ENCODE data around the gene DCLK1. TPM values are rescaled to one million over a fixed set of nuclear protein-coding genes. Genes with fewer than 3 reads are reported as not detected.
"Not testable (repeated sequence)": the region's sequence is repeated elsewhere in the genome, so short reads cannot be mapped to it uniquely, and the experiment has no call there.

Gene DCLK1
- total RNA-seq, 1 donor from 2014 or later = 8.5 TPM

DNA sequence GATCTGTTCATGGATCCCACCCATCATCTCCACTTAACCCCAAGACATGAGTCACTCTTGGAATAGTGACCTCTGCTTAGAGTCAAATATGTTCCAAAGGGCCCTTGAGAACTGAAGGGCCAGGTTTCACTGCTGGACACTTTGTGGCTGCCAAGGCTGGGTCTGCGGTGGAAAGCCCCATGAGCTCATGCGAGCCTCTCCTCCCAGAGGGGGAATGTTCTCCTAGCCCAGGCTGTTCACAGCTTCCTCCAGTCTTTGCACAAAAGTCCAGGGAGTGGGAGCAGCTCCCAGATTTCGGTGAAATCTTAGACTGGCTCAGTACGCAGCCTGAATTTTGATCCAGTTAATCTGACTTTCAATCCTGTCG is 732 bp upstream of the DCLK1 start:
- peak in 1 of 2 donors; percentile 22 for DNase-seq (ENCODE audit: low read depth in 2 of 2)

DNA sequence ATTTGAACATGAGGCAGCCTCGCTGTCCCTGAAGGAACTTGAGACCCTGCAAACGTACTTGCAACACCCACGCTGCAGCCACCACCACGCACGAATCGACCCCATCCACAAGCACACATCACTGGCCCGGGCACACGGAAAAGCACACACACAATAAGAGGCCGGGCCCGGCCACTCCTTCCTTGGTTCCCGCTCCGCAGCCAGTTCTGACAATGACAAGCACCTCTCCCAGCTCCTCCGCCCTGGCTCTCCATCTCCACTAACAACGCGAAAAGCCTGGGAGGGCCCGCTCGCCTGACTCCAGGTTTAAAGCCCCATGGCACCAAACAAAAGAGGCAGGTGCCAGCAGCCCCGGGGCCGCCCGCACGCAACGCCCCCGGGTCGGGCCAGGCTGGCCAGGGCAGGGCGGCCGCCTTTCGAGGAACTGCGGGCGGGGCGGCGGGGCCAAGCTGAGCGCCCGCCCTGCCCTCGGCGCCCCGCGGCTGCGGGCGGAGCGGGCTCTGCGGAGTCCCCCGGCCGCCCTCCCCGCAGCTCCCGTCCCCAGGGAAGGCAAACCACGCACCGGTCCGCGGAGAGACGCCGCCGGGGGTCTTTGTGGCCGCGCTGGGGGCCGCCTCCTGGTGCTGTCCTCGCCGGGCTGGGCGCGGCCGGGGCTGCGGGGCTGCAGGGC is 495 bp downstream of the DCLK1 start:
- no peak for DNase-seq (ENCODE audit: low read depth in 2 of 2)

DNA sequence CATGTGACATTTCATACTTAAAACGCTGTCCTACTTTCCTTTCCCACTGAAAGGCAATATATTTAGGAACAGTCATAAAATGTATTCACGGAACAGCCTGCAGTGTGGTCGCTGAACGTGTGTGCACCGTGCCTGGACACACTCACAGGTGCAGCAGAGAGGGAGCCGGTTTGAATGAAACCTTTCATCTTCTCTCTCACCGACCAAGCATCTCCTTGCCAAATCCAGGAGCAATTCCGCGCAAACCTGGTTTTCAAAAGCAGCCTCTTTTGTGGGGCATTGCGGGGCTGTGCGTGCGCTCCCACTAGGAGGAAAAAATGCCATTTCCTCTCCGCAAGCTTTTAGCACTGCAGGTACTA is 1.0 kb downstream of the DCLK1 start:
- DNase-seq (ENCODE audit: low read depth in 2 of 2) = no peak

DNA sequence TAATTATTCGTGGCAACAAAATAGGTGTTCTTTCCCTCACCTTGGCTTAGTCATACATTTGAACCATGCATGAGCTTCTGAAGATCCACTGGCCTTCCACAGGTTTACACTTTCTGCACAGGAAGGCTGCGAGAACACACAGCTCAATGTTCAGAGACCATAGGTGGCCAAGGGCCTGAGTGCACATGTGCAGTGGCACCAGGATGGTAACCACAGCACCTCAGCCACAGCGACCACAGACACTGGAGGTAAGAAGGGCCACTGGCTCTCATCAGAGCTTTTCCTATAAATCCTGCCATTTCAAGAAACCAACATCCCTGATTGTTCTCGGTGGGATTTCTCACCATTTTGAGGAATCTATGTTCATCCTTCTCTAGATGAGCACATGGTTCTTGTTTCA is 1.6 kb downstream of the DCLK1 start:
- DNase-seq (ENCODE audit: low read depth in 2 of 2) = no peak

DNA sequence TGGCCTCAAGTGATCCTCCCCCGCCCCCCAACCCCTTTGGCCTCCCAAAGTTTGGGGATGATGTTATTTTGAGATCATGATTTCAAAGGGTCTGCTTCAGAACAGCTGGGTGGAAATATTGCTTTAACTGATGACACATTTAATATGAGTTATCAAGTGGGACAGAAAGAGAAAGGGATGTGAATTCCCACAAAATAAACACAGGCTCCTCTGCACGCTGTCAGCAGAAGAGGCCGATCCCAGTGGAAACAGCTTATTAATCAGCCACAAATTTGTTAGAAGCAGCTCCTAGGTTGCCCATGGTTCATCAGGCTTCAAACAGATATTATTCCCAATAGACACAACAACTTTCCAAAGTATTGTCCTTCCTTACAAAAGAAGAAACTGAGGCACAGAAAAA is 4.7 kb downstream of the DCLK1 start:
- DNase-seq (ENCODE audit: low read depth in 2 of 2) = no peak

DNA sequence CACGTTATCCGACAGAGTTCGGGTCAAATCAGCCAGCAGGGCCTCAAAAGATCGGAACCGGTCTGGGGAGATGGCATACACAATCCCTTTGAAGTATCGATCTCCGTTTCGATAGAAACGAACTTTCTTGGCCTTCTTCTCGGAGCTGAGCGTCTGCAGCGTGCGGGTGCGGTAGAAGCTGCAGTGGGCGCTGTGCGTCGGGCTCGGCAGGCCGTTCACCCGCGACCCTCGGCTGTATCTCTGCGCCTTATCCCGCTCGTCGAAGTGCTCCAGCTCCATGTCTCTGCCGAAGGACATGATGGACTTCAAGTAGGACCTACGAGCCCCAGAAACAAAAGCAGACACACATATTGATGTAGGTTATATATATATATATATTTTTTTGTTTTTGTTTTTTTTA is 5.3 kb downstream of the DCLK1 start:
- no peak for DNase-seq (ENCODE audit: low read depth in 2 of 2)

DNA sequence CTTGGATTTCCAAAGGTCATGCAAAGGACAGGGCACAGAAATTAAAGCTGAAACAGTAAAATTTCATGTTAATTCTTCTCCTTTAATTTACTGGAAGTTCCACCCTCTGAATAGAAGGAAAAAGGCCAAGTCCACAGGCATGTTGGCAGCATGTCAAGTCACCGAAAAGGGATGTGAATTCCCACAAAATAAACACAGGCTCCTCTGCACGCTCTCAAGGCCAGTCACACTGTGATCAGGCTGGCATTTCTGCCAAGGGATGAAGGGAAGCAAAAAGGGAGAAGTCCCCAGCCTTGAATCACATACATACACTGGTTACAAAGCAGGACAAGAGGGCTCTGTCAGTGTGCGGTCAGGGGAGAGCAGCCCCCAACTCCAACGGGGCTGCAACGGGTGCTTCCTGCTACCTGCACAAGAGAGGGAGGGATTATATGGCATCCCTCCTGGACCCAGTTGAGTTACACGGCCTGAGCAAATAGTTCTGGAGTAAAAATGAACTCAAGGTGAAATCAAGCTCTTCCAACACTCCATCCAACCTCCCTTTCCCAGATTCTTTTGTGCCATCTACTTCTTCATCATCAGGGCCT is 6.9 kb downstream of the DCLK1 start:
- DNase-seq (ENCODE audit: low read depth in 2 of 2) = peak; percentile 35 to 40

DNA sequence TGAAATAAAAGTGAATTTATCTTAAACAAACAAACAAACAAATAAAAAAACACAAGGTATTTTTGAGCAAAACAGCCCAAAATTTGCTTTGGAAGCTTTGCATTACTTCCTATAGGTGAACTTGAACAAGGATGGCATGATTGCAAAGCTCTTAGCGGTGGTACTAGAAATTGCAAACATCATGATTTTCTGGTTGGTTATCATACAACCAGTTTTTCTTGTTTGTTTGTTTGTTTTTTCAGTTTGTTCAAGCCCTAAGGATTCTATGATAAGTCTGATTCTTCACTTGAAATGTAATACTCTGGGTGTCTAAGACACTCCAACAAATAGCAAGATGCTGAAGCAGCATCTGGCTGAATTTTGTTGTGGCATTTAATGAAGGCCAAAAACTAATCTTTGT is 15.9 kb downstream of the DCLK1 start:
- DNase-seq (ENCODE audit: low read depth in 2 of 2) = no peak

DNA sequence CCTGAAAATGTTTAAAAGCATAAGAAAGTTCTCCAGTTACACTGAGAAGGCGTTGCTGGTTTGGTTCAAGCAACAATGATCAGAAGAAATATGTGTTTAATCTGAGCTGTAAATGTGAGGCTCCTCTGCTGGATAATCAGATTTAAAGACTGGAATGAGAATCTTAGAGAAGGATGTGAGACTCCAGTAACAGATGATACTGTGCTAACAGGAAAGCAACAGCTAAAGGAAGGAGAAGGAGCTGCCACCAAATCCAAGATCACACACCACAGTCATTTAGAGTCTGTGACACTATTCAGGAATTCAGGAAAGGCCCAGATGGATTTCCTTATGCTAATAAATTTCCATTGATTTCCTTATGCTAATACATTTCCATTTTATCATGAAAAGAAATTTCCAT is 16.9 kb downstream of the DCLK1 start:
- DNase-seq (ENCODE audit: low read depth in 2 of 2) = no peak

DNA sequence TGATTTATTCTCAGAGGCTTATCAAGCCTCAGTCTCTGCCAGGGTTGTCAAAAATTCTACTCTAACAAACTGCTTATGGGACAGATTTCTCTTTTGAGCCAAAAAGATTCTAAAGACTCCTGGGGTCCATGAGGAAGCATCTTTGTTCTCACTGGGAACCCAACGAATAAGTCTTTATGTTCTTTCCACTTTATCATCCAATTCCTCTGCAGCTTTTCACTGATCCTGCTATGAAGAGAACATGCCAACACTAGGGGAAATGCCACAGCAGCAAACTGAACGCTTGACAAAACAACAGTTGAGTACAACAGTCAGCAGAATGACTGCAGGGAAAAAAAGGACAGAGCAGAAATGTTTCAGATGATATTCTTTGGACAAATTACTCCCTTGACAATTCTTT is 22.2 kb downstream of the DCLK1 start:
- DNase-seq (ENCODE audit: low read depth in 2 of 2) = no peak

DNA sequence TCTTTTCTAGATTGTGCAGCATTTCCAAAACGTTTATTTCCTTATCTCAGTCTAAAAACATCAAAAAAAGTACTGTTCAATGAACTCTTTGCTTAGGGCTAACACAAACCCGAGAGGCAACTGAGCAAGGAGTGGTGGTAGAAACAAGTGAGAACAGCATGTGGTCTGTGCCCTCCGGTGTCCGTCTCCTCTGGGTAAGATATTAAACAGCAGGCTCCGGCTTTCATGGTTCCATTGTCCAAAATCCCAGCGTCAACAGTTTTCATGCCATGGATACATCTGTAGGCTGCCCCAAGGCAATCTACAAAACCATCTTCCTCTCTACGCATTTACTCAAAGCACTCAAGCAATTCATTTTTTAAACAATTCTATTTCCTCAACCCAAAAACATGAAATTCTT is 22.8 kb downstream of the DCLK1 start:
- DNase-seq (ENCODE audit: low read depth in 2 of 2) = no peak

DNA sequence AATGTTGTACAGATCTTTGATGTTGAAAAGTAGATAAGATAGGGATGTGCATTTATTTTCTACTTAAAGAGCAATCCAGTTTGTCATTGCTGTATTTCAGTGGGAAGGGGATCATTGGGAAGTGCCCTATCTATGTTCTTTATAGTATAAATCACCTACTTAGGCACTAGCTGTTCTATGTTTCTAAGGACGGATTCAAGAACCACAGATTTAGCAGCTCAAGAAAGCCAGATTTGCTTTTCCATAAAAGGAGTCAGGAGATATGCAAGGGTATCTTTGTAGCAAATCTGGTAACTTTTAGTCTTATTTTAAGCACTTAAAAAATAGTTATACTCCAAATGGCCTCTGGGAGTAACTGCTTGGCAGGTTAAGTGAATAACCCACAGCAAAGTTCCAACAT is 23.7 kb downstream of the DCLK1 start:
- no peak for DNase-seq (ENCODE audit: low read depth in 2 of 2)

DNA sequence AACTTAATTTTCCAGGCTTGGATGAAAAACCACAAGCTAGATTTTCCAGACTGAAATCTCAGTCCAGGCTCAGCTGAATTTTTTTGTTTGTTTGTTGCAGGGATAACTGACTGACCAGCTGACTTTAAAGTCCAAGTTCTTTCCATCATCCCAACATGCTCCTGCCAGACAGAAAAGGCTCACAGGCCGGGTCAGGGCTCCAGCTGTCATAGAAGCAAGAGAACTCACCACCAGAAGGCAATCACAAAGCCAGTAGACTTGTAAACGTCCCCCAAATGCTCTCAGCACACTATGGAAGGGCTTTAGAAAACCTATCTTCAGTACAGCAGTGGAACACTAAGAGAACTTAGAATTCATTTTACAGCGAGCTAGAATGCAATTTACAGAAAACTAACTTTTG is 25.5 kb downstream of the DCLK1 start:
- no peak for DNase-seq (ENCODE audit: low read depth in 2 of 2)

DNA sequence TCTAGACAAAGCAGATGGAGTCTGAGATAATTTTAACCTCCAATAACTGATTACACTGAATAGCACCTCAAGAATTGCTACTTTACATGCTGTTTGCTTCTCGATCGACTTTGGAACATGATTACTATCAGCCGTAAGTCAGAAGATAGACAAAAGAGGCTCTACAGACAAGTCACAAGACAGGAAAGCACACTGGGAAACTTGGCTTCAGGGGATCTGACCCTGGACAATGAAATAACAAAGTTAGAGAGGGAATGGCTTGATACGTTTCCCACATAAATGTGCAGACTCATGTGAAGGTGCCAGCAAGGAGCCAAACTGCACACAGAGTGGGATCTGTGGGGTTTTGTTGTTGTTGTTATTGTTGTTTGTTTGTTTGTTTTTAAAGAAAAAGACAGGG is 28.5 kb downstream of the DCLK1 start:
- DNase-seq (ENCODE audit: low read depth in 2 of 2) = no peak

DNA sequence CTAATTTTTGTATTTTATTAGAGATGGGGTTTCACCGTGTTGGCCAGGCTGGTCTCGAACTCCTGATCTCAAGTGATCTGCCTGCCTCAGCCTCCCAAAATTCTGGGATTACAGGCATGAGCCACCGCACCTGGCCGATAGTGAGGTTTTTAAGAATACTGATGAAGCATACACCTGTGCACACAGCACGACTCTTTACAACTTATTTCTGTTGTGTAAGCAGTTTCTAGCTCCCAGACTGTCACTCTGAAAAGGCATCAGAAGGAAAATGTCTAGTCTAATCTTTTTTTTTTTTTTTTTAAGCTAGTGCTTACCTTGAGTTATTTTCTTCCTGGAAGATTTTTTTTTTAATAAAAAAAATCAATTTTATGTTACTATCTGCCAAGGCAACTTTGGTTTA is 29.3 kb downstream of the DCLK1 start:
- DNase-seq (ENCODE audit: low read depth in 2 of 2) = not testable (repeated sequence)

DNA sequence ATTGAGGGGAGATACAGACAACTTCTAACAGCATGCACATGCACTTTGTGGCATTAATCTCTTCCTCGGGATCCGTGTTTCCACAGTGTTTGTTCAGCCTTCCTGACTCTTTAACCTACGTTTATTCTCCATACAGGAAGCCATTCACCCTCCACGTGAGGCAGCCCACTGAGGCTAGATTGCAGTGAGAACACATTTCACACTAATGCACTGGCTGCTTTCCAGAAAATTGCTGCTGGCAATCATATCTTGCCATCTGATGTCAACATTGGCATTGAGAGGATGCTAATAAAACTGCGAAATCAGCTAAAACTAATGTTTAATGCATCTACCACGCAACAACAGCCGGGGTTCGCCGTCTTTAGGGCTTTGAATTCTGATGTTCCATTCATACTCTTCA is 30.0 kb downstream of the DCLK1 start:
- peak in 1 of 2 donors; percentile 6 for DNase-seq (ENCODE audit: low read depth in 2 of 2)

DNA sequence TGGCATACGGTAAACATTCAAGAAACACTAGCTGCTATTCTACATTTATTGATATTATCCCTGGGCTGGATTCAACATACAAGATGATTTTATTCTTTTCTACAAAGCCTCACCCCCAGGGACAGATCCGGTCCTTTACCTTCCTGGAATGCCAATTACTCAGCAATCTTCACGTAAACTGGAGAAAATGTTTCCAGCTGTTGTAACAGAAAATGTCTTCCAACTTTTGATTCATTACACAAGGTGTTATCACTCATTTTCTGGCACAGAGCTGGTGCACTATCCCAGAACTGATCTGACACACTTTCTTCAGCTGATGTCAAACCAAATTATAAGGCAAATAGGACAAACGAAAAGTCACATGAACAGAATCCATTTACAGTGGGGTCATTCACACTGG is 33.1 kb downstream of the DCLK1 start:
- no peak for DNase-seq (ENCODE audit: low read depth in 2 of 2)

DNA sequence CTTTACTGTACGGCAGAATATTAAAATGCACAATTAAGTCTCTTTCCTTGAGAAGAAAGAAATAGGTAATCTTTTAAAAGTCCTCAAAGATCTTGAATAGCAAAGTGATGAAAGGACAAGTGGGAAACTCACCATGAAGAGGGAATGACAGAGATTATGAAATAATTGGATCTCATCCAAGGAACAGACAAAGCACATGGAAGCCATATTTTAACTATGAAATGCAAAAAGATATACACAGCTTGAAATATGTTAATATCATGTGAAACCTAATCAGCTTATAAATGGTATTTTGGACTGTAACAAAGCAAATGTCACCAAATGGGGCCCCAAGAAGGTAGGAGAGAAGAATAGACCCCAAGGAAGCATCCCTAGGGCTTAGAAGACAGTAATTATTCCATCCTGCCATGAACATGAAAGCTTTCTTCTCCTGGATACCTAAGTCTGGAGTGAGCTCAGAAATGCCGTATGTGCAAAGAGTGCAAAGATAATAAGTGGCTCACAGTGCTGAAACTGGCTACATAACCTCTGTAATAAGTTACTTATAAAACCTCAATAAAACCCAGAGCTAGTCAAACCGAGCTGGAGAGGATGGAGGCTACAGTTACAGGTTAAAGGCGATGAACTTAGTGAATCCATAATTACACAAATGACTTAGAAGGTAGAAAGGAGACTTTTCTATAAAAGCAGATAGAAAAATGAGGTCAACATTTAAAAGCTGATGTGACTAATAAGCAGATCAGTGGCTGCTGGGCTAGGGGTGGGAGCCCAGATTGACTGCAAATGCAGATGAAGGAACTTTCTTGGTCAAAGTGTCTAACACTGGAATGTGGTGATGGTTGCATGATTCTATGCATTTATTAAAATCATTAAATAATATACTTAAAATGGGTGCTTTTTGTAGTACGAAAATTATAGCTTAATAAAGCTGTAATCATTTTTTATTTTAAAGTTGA is 34.4 kb downstream of the DCLK1 start:
- no peak for DNase-seq (ENCODE audit: low read depth in 2 of 2)

DNA sequence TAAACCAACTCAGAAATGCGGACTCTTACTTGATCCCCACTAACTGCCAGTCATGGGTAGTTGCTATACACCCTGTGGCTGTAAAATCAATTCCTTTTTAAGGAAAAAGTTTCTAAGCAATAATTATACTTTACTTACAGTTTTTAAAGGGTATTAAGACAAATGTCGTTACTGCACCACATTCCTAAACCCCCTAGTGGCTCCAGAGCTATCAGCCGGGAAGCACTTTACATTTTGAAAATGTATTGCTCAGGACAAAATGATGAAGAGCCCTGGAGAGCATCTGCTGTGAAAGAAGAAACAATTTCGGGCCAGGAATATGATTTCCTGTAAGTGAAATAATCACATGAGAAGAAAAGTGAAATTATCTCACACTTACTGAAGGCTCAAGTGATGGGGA is 36.7 kb downstream of the DCLK1 start:
- no peak for DNase-seq (ENCODE audit: low read depth in 2 of 2)

DNA sequence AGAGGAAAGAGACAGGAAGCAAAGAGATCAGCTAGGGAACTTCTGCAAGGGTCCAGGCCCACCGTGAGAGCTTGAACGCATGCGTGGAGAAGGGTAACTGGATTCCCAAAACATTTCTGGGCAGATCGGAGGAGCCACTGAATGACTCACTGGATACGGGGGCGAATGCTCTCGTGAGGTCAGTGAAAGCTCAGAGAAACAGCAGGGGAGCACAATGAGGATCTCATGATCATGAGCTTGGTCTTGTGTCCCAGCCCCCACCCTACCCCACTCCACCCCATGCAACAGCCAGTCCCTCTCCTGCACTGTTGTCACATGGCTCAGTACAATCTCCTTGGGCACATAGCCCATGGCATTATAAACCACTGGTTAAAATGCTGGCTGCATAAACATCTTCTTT is 40.6 kb downstream of the DCLK1 start:
- DNase-seq (ENCODE audit: low read depth in 2 of 2) = no peak

DNA sequence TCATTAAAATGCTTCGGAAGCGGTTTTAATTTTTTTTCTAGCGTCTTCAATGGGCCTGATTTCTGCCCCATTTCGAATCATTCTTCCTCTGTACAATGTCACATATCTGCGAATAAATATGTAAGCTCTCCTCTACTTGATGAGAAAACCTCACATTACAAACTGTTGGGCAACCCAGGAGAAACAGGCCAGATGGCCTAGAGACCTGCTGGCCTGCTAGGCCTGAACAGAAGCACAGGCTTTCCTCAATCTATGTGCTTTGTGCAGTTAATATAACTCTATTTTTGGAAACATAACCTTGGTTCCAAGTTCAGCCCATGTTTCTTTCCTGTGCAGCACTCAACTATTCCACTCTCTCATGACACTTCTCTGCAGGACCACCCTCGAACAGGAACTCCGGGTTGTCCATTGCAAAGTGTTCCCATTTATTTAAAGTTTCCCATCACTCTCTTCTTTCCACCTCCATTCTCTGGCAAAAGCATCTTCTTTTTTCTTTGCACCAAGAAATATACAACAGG is 42.0 kb downstream of the DCLK1 start:
- no peak for DNase-seq (ENCODE audit: low read depth in 2 of 2)

DNA sequence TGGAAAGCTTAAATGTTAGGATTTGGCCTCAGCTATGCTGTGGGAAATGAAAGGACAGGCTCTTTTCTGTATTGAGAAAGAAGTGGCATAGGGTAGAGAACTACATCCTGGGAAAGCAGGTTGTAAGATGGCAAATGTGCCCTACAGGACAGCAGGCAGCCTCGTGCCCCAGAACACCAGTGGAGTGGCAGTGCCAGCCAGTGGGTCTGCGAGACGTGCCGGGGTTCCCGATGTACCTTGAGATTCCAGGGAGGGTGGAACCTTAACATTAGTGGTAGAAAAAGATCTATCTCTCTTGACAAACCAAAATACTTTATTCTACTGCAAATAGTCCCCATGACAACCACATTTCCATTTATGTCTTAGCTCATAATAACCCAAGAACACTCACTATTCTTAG is 42.7 kb downstream of the DCLK1 start:
- DNase-seq (ENCODE audit: low read depth in 2 of 2) = no peak

DNA sequence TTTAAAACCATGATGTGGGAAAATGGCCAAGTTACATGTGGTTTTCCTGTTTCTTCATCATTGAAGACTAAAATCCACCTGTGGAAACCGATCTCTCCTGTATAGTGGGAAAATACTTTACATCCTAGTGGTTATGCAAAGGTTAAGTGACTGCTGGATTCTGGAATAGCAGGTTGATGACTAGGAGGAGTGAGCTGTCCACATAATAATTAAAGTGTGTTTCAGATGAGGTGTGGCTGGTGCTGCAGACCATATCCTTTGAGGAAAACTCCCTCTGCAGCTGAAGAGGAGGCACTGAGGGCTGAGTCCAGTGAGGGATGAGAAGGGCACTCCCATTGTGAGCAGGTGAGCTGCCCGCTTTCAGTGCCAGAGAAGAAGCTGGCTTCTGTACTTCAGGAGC is 43.2 kb downstream of the DCLK1 start:
- DNase-seq (ENCODE audit: low read depth in 2 of 2) = no peak

Data from lung microvascular endothelial cell (primary cell).